ENCODE results near the gene NDUFS1.
A peak's percentile ranks its signal among the peaks of the same experiment; 100 is the strongest.
"Not testable (repeated sequence)": the region's sequence is repeated elsewhere in the genome, so short reads cannot be mapped to it uniquely, and the experiment has no call there.

NDUFS1 gene

GRCh38 chr2:206095536-206096332, 63.5 kb downstream of the NDUFS1 start:
- no peak for DNase-seq

- no peak for DNase-seq
Observed at GRCh38 chr2:206092297-206092696, 66.9 kb downstream of the NDUFS1 start.

GRCh38 chr2:206088248-206088647, 71.0 kb downstream of the NDUFS1 start:
- DNase-seq: no peak

GRCh38 chr2:206086716-206087350, 72.4 kb downstream of the NDUFS1 start:
- peak; percentile 46 for DNase-seq

GRCh38 chr2:206085742-206086445, 73.3 kb downstream of the NDUFS1 start, which contains the start of gene INO80D:
Gene INO80D, minus strand, starts transcription at chr2:206086174. Its CDS starts 23,158 bp downstream, at chr2:206063016.
- peak; percentile 92 for DNase-seq

GRCh38 chr2:206084870-206085741, 74.1 kb downstream of the NDUFS1 start:
- DNase-seq: peak; percentile 55

DNA sequence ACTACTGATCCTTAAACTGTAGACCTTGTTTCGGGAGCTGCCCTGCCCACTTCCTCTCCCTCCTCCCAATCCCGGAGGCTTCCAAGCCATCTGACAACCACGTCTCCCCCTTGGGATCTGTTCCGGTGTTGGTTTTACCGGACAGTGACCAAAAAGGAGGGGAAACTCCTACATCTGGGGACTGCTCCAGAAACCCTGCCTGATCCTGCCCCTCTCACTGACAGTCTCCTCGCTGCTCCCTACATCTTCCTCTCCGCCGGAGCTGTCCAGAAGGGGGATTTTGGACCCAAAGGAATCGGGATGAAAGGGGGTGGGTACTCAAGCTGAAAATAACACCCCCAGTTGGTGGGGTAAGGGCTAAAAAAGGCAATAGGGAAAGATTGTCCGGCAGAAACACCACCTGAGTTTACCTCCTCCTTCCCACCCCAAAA, 74.8 kb downstream of the NDUFS1 start:
- DNase-seq: peak; percentile 75

- DNase-seq: peak; percentile 25
Observed at GRCh38 chr2:206083602-206084438, 75.4 kb downstream of the NDUFS1 start.

DNA sequence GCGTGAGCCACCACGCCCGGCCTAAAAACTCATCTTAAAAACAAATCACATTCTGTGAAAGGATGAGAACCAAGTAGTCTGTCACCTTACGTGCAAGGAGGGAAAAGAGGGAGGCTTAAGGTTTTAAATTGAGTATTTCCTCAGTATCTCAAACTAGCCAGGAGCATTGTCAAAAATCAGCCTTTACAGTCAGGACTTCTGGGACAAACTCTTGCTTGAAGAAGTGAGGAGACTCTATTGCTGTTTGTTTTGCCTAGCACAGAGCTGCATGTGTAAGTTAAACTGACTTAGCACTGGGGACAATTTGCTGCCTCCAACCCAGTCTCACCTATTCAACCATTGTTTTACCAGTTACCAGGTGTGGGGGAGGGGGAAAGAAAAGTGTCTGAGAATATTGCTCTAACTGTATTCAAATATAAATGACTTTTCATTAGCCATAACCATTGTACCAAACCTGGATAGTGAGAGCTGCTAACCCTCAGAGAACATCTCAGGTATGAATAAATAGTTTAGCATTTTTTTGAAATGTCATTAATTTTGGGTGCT, 76.9 kb downstream of the NDUFS1 start:
- no peak for DNase-seq

DNA sequence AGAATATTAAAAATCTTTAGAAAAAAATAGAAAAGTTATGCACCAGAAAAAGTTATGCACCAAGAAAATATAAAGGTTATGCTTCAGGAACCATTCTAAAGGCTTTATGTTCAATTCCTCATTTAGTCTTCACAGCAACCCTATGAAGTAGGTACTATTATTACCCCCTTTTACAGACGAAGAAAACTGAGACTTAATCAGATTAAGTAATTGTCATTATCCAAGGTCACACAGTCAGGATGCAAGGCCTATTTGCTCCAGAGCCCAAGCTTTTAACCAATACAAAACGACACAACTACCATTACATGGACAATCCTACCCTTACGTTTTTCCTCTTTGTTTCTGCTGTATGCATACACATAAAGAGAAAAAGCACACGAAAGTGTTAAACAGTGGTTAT, 78.3 kb downstream of the NDUFS1 start:
- no peak for DNase-seq

- no peak for DNase-seq
Observed at GRCh38 chr2:206079699-206080465, 79.4 kb downstream of the NDUFS1 start.

DNA sequence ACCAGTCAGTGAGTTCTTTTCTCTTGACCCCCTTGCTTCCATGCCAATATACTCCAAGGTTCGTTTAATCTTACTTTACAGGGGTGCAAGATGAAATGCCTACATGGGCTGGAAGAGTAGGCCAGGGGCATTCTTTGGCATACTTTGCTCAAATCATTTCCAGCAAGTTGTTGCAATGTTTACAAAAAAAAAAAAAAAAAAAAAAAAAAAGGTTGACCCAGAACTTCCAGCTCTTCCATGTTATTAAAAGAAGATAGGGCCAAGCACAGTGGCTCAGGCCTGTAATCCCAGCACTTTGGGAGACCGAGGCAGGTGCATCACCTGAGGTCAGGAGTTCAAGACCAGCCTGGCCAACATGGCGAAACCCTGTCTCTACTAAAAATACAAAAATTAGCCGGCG, 81.4 kb downstream of the NDUFS1 start:
- not testable (repeated sequence) for DNase-seq

DNA sequence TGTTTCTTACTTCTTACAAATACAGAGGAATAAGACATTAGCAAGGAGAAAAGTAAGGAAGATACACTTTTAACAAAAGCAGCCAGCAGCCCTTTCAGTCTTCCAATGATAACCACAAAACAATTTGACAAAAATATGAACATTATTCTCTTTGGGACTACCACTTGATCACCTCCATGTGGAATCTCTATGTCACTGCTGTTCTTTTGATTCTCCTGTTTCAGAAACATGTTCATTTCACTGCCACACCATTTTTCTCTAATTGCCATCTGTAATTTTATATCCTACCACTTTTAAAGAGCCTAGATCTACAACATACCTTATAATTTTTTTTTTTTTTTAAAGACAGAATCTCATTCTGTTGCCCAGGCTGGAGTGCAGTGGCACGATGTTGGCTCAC, 84.1 kb downstream of the NDUFS1 start:
- no peak for DNase-seq

- DNase-seq: no peak
Observed at GRCh38 chr2:206071807-206072206, 87.4 kb downstream of the NDUFS1 start.

- no peak for DNase-seq
Observed at GRCh38 chr2:206069417-206069816, 89.8 kb downstream of the NDUFS1 start.

GRCh38 chr2:206068207-206068606, 91.0 kb downstream of the NDUFS1 start:
- DNase-seq: no peak

All from NCI-H82 (cell line).